KMS-11 (cell line): ENCODE data around the gene TTC38.

ENCODE experiments used
- H2AFZ ChIP-seq: fragments of 200-600 bp; sonication (generic); 2 replicates; pipeline ENCODE4 v1.6.1; 2016; ENCODE audit warnings: antibody characterized with exemption, mixed run types, low read depth
- H3K27ac ChIP-seq: fragments of 200-600 bp; sonication (generic); 2 replicates; pipeline ENCODE4 v1.6.1; 2016; ENCODE audit warnings: mild to moderate bottlenecking, mixed run types
- H3K27me3 ChIP-seq: fragments of 200-600 bp; sonication (generic); 2 replicates; pipeline ENCODE4 v1.6.1; 2017; ENCODE audit warnings: mild to moderate bottlenecking, low read depth, mixed run types, moderate library complexity; ENCODE audit not compliant: insufficient read depth
- H3K36me3 ChIP-seq: fragments of 200-600 bp; sonication (generic); 2 replicates; pipeline ENCODE4 v1.6.1; 2017; ENCODE audit warnings: mild to moderate bottlenecking, mixed run types; ENCODE audit not compliant: insufficient read depth
- H3K4me1 ChIP-seq: fragments of 200-600 bp; sonication (generic); 2 replicates; pipeline ENCODE4 v1.6.1; 2016; ENCODE audit warnings: mild to moderate bottlenecking, low read depth, mixed run types; ENCODE audit not compliant: poor library complexity, severe bottlenecking
- H3K4me2 ChIP-seq: fragments of 200-600 bp; sonication (generic); 2 replicates; pipeline ENCODE4 v1.7.0; 2016; ENCODE audit warnings: mild to moderate bottlenecking, mixed run types
- H3K4me3 ChIP-seq: fragments of 200-600 bp; sonication (generic); IDR thresholded peaks from 2 replicates; pipeline ENCODE4 v1.6.1; 2017; ENCODE audit warnings: low read depth, low read length, mixed read lengths; ENCODE audit not compliant: insufficient read depth
- H3K79me2 ChIP-seq: fragments of 200-600 bp; sonication (generic); 2 replicates; pipeline ENCODE4 v1.6.1; 2016; ENCODE audit warnings: low read depth, mixed run types; ENCODE audit not compliant: insufficient read depth
- H3K9ac ChIP-seq: fragments of 200-600 bp; sonication (generic); 2 replicates; pipeline ENCODE4 v1.6.1; 2016; ENCODE audit warnings: mild to moderate bottlenecking, mixed run types
- H4K20me1 ChIP-seq: fragments of 200-600 bp; sonication (generic); 2 replicates; pipeline ENCODE4 v1.6.1; 2016; ENCODE audit warnings: mild to moderate bottlenecking, mixed run types; ENCODE audit not compliant: insufficient read depth
- CTCF ChIP-seq: fragments of 200-600 bp; sonication (generic); conservative IDR thresholded peaks from 2 replicates; pipeline ENCODE4 v1.6.1; 2017; ENCODE audit warnings: low read depth, mild to moderate bottlenecking, antibody characterized with exemption, low read length, moderate library complexity, mixed read lengths

Gene TTC38

GRCh38 chr22:46338636-46339035, 70.8 kb downstream of the TTC38 start:
- Histone ChIP-seq H3K36me3 (no peaks in the 10 kb centered on the region), H2AFZ (no peak overlapping the region), H3K4me2 (no peak overlapping the region), H4K20me1 (no peaks in the 10 kb centered on the region), H3K9ac (no peak overlapping the region), H3K79me2 (peaks cover 26% of the 10 kb centered on the region), H3K4me3 (no peak overlapping the region), H3K4me1 (peaks cover 18% of the 10 kb centered on the region), H3K27ac (no peak overlapping the region), H3K27me3 (no peaks in the 10 kb centered on the region)
- TF ChIP-seq CTCF, result no peak

- Histone ChIP-seq H3K36me3 (no peaks in the 10 kb centered on the region), H3K79me2 (peaks cover 26% of the 10 kb centered on the region), H3K9ac (no peak overlapping the region)
These were observed 72.1 kb downstream of the TTC38 start for GRCh38 chr22:46339956-46340355.

GRCh38 chr22:46340676-46341075, 72.9 kb downstream of the TTC38 start:
- no peak overlapping the region for H3K27ac ChIP-seq
- peaks cover 9% of the 10 kb centered on the region for H3K4me1 ChIP-seq
- no peak overlapping the region for H2AFZ ChIP-seq
- no peak overlapping the region for H3K9ac ChIP-seq
- H3K4me2 ChIP-seq, result no peak overlapping the region
- no peak for TF ChIP-seq CTCF
- no peaks in the 10 kb centered on the region for H3K27me3 ChIP-seq
- peaks cover 26% of the 10 kb centered on the region for H3K79me2 ChIP-seq
- no peak overlapping the region for H3K4me3 ChIP-seq
- H3K36me3 ChIP-seq, result no peaks in the 10 kb centered on the region
- H4K20me1 ChIP-seq, result no peaks in the 10 kb centered on the region

More at GRCh38 chr22:46339956-46340355, 72.1 kb downstream of the TTC38 start:
- no peak overlapping the region for H3K4me3 ChIP-seq
- TF ChIP-seq CTCF, result no peak
- H3K27ac ChIP-seq, result no peak overlapping the region
- H3K4me2 ChIP-seq, result no peak overlapping the region
- H3K27me3 ChIP-seq, result no peaks in the 10 kb centered on the region
- no peak overlapping the region for H2AFZ ChIP-seq
- peaks cover 9% of the 10 kb centered on the region for H3K4me1 ChIP-seq
- no peaks in the 10 kb centered on the region for H4K20me1 ChIP-seq
